AG10803 (cell line): Measurements from ENCODE around the gene RAI14.
"Not testable (repeated sequence)": the region's sequence is repeated elsewhere in the genome, so short reads cannot be mapped to it uniquely, and the experiment has no call there.

Source experiments
- DNase-seq: peaks from one replicate; pipeline ENCODE4 v3.0.0; 2010; ENCODE audit warnings: low read depth
- H3K4me3 ChIP-seq: 2 replicates; pipeline ENCODE4 v1.5.1; 2011; ENCODE audit warnings: mild to moderate bottlenecking, low read length, control low read depth
- TF ChIP-seq, protein P1 (sequence below): conservative IDR thresholded peaks from 2 replicates; pipeline ENCODE4 v1.5.1; 2011; ENCODE audit warnings: mild to moderate bottlenecking, low read length, control low read depth, inconsistent platforms

The RAI14 gene

DNA sequence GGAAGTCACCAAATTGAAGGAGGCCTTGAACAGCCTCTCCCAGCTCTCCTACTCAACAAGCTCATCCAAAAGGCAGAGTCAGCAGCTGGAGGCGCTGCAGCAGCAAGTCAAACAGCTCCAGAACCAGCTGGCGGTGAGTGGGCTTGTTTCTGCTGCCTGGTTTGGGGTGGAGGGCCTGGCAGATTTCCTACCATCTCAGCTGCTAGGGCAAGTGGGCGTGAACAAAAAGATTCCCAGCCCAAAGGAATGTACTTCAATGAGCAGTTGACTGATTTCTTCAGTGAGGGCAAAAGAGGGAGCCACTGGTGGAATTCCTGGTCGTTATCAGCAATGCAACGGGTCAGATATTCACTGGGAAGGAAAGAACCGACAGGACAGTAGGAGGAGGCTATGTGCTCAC, 170.2 kb downstream of the RAI14 start:
- H3K4me3 ChIP-seq, result no peak overlapping the region
- TF ChIP-seq, protein P1, sequence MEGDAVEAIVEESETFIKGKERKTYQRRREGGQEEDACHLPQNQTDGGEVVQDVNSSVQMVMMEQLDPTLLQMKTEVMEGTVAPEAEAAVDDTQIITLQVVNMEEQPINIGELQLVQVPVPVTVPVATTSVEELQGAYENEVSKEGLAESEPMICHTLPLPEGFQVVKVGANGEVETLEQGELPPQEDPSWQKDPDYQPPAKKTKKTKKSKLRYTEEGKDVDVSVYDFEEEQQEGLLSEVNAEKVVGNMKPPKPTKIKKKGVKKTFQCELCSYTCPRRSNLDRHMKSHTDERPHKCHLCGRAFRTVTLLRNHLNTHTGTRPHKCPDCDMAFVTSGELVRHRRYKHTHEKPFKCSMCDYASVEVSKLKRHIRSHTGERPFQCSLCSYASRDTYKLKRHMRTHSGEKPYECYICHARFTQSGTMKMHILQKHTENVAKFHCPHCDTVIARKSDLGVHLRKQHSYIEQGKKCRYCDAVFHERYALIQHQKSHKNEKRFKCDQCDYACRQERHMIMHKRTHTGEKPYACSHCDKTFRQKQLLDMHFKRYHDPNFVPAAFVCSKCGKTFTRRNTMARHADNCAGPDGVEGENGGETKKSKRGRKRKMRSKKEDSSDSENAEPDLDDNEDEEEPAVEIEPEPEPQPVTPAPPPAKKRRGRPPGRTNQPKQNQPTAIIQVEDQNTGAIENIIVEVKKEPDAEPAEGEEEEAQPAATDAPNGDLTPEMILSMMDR, result no peak

DNA sequence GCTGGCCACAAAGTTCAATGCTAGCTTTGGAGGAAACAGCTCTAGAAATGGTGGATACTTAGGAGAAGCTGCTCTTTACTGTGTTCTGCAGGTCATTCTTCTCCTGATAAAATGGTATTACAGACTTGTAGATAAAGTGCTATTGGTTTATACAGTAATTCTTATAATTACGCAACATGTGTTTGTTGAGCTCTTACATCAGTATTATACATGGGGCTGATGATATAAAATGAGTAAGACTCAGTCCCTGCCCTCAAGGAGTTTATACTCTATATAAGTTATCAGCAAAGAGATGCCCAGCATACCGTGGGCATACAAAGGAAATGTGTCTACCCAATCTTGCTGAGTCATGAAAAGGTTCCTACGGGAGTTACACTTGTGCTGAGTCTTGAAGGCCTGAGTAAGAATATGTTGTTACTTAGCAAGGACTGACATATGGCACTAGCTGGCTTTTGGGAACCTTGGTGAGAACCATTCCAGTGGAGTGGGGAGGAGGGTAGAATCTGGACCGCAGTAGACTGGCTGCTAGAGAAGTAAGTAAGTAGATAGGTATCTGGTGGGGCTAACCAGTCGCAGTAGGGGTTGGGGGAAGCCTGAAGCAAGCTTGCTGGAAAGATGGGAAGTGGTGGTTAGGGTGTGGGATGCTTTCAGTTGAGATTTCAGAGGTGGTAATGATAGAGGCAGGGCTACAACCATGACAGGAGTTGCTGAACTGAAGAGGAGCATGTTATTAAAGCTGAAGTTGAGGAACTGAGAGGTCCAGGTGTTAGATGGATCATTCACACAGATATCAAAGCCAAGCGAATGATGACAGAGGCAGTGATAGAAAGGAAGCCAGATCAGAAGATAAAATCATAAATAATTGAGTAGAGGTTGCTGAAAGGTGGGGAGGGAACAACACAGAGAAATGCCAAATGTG, 171.7 kb downstream of the RAI14 start:
- TF ChIP-seq, protein P1, result no peak
- no peak for DNase-seq
- H3K4me3 ChIP-seq, result no peak overlapping the region

More for the DNA sequence above, 170.2 kb downstream of the RAI14 start:
- DNase-seq, result no peak

DNA sequence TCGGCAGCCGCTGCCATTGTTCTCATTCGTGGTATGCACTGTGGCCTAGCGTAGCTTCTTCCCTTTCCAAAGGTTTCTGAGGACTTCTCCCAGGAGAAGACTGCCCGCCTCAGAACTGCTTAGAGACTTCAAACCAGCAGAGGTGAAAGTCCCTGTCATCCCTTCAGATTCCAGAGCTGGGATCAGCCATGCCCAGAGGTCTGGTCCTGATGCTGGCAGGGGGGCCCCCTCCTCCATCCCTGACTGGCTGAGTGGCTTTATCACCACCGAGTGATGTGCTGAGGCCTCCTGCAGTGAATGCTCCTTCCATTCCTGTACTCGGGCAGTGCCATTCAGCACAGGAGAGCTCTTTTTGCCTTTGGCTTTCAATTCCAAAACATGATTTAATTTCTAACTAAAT, 174.7 kb downstream of the RAI14 start:
- not testable (repeated sequence) for DNase-seq, H3K4me3 ChIP-seq

DNA sequence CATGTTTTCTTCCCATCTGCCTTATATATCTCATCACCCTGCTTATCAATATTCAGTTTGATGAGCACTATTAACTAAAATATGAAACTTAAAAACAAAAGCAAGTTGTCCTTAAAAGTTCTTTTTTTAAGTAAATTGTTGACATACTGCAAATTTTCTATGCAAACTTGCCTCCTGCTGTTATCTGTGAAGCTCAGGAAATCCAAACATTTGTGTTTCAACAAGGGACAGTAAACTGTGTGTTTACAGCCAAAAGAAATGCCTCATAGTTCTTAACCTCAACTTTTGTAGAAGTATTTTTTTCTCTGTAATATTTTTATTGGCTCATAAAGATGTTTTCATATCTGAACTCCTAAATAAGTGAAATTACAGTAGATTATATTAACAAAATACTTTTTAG, 175.2 kb downstream of the RAI14 start:
- TF ChIP-seq, protein P1, result no peak
- H3K4me3 ChIP-seq, result no peak overlapping the region
- no peak for DNase-seq

DNA sequence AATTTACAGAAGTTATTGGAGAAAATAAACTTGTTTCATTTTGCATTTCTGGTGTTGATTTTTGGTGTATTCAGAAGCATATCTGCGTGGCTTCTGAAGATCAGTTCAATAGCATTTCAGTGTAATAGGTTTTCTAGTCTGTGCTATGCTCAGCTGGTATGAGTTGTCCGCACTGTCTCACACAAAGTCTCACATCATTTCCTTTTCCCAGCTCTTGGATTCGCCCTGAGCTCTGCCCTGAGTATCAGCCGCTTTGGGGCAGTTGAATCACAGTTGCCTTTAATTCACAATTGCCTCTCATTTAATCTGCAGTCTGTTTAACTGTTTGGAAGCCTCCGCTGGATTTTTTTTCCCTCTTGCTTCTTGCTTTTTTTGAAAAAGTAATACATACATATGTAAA, 176.4 kb downstream of the RAI14 start:
- DNase-seq, result no peak
- no peak overlapping the region for H3K4me3 ChIP-seq
- TF ChIP-seq, protein P1, result no peak

DNA sequence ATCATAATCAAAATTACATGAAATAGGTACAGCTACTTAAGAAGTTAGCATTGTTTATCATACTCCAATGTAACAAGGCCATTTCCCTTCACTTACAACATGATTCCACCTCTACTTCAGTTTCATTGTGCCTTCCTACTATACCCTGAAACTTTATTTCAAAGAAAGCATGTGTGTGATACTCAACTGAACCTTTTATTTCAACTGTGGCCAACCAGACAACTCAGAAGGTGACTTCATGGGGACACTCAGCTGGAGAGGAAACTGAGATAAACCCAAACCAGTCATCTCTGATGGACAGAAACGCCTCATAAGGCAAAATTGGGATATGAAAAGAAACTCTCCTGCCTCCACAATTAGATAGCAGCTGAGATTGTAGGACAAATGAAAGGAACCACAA, 177.0 kb downstream of the RAI14 start:
- no peak overlapping the region for H3K4me3 ChIP-seq
- no peak for DNase-seq
- TF ChIP-seq, protein P1, result no peak

DNA sequence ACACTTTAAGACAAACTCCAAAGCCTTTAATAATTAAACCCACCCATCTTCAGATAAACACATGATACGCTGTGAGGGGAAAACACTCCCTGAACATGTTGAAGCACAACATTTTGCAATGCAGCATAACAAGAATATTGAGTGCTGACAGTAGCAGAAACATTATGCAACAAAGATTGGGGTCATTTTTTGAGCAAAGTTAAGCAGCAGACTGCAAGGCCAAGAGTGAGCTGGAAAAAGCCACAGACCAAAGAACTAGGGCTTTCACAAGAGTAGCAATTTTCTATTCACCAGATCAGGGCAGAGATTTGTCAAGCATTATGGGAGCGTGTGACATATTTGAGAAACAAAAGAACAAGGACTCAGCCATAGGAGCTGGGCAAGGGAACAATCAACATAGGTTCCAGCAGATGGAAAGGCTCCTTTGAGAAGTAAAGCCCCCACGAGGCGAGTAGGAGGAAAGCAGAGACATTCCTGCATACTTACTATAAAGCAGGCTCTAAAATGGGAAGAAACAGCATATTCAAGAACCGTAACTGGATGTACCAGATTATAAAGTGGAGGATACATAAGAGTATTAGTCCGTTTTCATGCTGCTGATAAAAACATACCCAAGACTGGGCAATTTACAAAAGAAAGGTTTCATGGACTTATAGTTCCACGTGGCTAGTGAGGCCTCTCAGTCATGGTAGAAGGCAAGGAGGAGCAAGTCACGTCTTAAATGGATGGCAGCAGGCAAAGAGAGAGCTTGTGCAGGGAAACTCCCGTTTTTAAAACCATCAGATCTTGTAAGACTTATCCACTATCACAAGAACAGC, 178.1 kb downstream of the RAI14 start:
- no peak overlapping the region for H3K4me3 ChIP-seq
- peak; percentile 63 for DNase-seq
- TF ChIP-seq, protein P1, result 0 out of 2 replicates have a peak, but pooled peaks have one; percentile 16
